ENCODE results near the gene WDR5.

WDR5 gene

DNA sequence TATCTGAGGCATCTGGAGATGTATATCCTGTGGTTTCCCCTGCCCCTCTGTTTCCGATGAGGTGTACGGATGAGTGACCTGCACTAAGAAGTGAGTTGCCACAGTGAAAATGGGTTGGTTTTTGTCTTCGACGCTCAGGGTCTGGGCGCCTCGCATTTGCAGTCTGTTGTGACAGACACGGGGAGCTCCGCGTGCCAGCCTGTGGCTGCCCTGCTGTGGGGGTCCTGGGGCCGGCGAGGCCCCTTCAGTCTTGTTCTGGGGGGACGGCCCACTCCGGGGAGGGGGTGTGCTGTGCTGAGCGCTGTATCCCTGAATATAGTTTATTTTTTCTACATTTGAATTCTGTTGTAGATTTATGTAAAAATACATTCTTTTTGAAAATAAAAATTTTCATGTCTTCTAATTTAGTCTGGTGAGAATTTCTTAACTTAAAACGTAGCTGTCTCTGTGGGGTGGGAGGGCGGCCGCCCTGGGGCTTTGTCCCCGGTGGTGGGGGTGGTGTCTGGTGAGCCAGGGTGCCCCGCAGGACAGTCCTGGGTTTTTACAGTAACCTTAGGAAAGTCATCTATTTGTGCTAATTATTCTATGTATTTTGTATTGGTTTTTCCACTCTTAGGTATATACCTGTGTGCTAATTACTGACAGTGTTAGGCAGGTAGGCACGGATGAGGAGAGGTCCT, 23.8 kb downstream of the WDR5 start:
- DNase-seq: no peak

DNA sequence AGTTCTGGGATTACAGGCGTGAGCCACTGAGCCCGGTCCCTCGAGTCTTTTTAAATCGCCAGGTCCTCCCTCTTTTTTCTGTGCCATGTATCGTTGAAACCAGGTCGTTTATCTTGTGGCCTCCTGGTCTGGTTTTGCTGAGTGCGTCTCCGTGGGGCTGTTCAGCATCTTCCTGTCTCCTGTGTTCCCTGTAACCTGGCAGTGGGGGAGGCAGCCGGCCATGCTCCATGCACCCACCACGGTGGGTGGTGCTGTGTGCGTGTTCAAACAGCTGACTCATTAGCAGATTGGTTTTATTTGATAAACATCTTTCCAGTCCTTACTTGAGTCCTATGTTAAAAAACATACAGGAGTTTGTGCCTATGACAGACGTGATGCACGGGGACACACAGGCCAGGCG, 25.8 kb downstream of the WDR5 start:
- no peak for DNase-seq

DNA sequence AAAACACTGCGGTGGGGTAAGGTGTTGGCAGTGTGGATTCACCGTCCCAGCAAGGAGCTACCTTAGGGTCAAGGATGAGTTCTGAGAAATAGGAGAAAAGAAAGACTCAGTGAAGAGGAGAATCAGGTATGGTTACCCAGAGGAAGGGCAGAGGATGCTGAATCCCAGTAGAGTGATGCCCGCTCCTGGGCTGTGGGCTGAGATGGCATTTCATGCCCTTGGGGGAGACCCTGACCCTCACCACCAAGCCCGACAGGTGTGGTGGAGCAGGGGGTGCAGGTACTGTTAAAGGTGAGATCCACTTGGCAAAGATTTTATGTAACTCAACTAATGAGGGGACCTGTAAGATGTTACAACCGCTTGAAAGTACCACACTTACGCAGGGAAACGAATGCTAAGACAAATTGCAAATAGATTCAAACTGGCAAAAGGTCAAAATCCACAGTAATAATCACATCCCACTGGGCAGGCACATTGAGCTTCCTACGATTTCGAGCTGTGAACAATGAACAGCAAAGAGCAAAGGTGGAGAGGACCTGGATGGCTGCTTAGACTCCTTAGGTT, 26.4 kb downstream of the WDR5 start:
- DNase-seq: no peak

DNA sequence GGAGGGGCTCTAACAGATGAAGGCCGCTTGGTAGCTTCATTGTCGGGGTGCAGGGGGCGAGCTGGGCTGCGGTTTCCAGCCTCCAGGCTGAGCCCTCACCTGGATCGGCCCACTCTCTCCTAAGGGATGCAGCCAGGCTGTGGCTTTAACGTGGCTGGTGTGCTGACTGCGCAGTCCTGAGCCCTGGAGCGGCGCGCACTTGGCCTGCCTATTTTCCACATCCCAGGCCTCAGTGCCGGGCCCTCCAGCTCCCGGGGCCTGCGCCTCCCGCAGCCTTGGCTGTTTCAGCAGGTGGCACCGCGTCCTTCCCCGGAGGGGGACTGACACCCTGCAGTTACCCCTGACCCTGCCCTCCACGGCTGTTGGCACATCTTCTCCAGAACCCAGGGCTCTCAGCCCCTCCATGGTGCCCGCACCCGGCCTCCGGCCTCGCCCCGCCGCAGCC, 27.1 kb downstream of the WDR5 start:
- no peak for DNase-seq

DNA sequence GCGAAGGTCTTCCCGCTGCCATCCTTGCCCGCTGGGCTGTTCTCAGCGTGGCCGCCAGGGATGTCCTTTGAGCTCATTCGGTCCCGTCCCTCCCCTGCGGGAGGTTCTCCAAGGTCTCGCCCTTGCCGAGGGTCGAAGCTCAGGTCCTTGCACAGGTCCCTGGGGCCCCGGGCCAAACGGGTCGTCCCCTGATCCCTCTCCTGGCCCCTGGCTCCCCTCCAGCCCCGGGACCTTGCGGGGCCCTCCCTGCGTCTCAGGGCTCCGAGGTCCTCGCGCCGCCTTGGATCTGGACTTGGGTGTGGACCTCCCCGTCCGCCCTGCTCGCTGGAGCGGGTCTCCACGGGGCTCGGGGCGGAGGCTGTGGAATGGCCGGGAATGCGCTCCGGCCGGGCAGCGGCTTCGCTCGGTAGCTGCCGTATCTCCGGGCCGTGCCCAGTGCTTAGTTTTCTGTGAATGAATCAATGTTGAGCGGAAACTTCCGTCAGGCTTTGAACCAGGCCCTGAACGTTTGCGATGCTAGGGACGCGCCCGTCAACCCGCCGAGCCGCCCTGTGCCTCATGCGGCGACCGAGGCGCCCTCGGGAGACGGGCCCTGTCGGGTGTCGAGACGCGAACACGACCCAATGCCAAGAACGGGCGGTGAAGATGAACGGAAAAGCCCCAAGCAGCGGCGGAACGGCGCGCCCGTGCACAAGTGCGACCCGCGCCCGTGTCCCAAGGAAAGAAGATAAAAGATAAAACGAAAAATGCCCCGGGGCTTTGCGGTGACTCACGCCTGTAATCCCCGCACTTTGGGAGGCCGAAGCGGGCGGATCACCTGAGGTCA, 27.7 kb downstream of the WDR5 start:
- peak; percentile 60 for DNase-seq

DNA sequence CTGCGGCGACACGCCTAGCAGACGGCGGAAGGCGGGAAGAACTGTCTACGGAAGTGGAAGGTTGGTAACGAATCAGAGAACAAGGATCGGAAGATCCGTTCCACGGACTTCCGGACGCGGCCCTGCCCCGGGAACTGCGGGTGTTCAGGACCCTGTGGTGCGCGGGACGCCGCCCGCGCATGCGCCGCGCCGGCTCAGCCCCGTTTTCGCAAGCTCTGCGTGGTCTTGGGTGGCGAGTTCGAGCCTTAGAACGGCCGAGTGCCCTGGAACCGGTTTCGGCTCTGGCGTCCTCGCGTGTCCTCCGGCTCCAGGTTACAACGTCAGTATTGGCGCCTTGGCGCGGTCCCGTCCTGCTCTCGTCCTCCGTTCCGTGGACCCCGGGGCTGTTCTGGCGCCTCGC, 29.0 kb downstream of the WDR5 start:
- DNase-seq: no peak

DNA sequence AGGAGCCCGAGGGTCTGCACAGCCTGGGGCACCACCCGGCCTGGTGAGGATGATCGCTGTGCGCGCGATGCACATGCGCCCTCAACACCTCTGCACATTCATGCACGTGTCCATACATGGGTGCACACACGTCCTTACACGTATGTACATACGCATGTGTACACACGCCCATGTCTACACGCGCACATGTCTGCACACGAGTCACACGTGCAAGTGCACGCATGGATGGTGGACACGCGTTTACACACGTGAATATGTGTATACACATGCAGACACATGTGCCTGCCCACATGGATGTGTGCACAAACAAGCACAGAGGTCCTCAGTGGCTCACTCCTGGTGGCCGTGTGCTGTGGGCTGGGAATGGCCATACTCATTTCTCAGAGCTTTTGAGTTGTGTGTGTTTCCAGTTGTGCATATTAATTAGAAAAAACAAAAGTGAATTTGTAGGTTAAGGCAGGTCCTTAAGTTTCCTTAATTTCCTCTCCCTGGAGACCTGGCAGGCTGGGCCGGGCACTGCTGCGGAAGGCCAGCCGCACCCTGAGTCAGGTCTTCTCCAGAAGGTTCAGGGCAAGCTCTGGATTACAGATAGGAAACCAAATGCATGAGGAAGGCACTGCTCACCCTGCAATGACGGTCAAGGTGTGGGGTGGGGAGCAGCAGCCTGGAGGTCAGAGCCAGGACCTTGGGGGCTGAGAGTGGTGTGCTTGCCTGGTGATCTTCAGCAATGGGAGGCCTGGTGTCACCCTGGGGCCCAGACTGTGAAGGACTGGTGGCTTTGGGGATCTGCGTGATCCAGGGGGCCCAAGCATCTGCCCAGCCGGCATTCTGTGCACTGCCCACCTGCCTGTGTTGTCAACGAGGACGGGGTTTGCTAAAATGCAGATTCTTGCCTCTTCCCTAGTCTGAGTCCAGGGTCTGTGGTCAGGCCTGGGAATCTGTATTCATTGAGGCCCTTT, 29.8 kb downstream of the WDR5 start:
- DNase-seq: peak; percentile 24

DNA sequence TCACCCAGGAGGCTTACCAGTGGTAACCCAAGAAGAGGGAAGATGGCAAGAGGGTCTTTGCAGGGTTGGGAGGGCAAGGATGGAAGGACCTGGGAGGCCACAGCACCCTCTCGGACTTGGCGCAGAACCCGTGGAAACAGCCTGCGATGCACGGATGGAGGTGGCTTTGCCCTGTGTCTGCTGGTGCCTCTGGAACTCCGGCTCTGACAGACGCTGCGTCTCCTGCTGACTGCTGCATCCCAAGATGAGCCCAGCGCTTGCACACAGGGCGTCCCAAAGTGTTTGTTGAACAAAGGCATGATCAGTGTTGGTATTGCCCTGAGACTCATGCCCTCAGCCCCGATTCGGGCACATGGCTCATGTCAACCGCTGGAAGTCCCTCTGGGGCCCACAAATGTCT, 30.5 kb downstream of the WDR5 start:
- DNase-seq: no peak

DNA sequence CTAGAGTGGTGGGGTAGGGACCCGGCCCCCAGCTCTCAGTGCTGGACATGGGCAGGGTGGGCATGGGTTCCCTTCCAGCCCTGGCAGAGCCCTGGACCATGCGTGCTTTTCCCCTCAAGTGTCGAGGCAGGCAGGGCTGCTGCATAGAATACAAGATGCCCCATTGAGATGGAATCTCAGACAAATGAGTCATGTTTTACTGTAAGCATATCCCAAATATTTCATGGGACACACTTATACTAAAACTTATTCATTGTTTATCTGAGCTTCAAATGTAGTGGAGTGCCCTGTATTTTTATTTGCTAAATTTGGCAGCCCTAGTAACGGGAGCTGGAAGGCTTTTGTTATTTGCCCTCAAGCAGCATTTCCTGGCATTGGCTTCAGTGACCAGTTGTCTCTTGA, 31.6 kb downstream of the WDR5 start:
- peak; percentile 66 for DNase-seq

DNA sequence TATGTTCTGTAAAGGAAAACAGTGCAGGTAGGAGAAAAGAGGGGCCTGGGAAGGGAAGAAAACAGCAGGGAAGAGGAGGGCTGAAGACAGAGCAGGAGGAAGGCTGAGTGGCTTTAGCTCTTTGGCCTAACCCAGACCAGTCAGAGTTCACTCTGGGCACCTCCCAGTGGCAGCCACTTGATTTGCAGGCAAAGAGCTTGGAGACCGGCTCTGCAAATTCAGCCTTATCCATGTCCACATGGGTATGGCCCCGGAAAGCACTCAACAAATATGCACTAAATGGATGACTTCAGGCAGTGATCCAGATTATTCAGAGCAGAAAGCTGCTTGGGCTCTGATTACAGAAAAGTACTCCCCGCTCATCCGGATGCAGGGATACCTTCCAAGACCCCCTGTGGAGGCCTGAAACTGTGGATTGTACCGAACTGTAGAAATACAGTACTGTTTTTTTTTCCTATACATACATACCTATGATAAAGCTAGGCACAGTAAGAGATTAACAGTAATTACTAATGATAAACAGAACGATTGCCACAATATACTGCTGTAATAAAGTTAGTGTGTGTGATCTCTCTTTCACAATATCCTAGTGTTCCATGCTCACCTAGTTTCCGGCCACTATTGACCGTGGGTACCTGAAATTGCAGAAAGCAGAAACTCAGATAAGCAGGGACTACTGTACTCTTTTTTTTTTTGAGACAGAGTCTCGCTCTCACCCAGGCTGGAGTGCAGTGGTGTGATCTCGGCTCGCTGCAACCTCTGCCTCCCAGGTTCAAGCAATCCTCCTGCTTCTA, 33.1 kb downstream of the WDR5 start:
- no peak for DNase-seq

DNA sequence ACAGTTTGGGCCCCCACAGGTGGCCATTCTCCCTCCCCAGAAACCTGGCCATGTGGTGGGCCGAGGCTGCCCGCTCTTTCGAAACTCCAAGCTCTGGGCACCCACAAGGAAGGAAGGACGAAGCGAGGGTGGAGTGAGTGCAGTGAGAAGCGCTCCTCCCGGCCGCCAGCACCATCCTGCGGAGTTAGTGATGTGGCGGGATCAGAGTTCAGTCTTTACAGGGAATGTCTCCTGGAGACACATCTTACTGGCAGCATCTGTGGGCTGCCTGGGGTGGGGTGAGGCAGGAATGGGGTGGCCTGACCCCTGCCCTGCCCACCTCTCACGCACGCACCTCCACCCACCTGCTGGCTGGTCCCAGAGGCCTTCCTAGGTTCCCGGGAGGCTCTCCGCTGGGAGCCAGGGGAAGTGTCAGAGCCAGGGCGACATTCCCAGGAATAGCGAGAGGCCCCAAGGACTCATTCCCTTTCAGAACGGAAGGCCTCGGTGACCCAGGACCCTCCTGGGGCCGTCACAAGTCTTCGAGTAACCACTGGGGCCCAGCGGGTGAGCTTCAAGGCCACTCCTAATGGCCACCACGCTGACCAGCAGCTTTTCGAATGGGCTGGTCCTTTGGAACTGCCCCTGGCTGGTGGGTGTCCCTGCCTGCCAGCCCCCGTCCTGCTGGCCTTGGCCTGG, 34.0 kb downstream of the WDR5 start:
- no peak for DNase-seq

DNA sequence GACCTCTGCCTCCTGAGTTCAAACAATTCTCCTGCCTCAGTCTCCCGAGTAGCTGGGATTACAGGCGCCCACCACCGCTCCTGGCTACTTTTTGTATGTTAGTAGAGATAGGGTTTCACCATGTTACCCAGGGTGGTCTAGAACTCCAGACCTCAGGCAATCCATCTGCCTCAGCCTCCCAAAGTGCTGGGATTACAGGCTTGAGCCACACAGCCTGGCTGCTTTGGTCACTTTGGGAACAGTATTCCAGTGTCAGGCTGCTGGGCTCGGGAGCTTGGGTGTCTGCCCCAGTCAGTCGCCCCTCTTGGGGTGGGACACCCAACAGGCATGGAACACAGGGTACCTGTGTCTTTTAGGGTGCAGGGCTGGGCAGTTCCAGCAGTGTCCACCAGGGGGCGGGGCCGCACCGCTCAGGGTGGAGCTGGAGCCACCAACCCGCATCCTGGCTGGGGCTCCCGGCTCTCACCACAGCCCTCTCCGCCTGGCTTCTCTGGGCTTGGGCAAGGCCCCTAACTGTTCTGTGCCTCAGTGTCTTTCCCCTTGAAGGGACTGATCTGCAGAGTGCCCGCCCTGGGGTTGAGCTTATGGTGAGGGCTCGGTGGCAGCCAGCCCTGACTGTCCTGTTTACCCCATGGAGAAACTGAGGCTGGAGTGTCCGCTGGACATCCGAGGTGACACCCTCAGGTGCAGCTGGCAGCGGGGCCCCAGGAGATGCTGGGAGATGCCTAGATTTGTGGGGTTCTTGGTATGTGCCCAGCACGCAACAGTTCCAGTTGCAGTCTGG, 34.8 kb downstream of the WDR5 start:
- no peak for DNase-seq

DNA sequence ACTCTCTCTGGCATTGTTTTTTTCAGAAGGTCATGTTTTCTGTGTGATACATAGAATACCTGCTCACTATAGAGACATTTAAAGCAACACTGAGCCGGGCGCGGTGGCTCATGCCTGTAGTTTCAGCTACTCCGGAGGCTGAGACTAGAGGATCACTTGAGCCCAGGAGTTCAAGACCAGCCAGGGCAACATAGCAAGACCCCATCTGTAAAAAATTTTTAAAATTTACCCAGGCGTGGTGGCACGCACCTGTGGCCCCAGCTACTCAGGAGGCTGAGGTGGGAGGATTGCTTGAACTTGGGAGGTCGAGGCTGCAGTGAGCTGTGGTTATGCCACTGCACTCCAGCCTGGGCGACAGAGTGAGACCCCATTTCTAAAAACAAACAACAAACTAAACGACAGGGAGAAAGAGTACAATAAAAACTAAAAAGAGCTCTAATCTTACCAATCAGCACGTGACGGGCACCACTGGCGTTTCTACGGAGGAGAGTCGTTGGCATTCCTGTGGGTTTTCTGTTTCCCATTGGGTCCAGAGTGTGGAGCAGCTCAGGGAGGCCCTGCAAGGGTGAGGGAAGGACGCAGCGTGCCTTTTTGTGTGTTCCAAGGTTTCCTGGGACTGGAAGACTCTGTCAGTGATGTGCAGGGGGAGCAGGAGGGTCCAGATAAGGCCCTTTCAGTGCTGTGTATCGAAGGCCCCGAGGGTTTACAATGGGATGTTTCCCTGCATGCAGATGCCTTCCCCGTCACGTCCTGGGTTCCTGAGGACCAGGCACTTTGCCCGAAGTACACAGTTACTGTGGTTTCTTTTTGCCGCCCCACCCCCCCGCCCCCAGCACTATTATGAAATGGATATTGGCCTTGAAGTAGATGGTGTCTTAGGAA, 35.7 kb downstream of the WDR5 start:
- peak; percentile 75 for DNase-seq

DNA sequence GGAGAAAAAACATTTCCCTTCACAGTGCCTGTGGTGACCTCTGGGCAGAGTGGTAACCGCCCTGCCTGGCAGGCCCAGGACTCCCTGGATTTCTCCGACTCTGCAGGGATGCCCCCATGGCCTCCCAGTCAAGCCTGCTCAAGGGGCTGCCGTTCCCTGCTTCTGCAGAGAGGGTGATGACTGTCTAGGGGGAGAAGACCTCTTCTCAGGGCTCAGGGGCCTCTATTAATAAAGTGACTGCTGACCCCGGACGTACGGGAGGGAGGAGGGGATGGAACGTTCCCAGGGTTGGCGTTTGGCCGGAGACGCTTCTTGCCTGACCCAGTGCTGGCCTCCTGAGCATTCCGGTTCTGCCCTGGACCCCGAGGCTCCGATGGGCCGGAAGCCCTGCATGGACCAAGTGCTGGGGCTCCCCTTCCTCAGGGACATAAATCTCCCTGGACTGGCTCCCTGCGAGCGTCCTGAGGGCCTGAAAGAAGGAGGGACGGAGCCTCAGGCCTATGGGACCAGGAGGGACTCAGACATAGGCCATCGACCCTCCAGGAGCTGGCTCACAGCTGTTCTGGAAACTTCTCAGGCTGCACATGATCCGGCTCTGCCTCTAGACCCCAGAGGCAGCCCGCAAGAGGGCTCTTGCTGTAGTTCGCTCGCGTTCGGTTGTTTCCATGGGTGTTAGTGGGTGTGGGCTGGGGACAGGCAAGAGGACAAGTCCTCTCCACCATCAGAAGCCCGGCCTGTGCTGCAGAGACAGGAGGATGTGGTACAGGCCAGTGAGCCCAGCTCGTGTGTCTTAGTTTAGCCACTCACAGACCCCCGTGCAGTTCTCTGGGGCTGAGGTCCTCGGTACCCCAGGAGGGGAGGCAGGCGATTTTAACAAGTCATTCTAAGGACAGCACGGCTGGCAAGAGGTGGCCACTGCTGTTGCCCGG, 36.6 kb downstream of the WDR5 start:
- DNase-seq: no peak

DNA sequence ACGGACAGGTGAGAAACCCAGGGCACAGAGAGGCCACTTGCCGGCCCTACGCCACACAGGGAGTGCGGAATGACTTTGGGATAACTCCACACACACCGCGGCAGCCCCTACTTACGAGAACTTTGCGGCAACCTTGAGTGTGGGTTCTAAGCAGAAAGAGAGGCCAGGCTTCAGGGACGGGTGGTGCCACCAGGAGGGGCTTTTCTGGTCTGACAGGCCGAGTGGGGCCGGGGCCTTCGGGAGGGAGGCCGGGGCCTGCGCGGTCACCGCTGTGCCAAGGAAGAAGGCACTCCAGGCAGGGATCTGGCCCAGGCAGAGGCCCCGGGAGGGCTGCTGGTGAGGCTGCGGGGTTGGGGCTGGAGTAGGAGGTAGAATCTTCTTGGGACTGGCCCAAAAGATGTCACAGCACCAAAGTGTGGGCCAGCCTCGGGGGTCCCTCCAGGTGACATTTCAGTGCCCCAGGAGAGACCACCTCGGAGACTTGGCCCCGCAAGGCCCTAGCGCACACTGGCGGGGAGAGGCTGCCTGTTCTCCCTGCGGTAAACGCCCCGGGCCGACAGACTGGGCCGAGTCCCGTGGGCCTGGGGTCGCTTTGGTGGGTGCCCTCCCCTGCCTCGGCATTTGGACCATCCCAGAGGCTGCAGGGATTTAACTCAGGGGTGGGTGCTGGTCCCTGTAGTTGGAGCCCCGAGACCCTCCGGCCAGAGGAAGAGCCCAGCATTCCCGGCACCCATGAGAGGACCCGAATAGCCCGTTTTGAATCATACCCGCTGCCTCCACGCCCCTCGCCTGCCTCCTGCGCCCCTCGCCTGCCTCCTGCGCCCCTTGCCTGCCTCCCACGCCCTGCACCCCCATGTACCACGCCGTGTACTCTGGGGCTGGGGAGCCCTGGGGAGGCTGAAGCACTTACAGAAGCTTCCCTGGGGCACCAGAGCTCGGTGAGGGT, 37.5 kb downstream of the WDR5 start:
- DNase-seq: no peak

DNA sequence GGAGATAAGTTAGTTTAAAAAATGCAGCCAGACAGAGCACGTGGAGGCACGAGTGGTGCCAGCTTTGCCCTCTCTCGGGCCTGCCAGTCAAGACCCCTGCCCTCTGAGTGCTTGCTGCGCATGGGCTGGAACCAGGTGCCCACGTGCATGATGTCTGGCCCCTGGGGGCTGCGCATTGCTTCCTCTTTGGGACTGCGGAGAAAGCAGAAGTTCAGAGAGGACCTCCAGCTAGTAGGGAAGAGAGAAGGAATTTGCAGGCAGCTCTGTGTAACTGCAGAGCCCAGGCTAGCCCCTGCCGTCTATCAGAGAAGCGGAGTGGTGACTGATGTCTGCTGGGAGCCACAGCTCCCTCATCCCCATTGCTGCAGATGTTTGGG, 38.2 kb downstream of the WDR5 start:
- DNase-seq: no peak
